Measurements from ENCODE around the gene MBD3L2B. TPM values are rescaled to one million over a fixed set of nuclear protein-coding genes. Genes with fewer than 3 reads are reported as not detected.

The MBD3L2B gene
- total and polyA plus RNA-seq, 2 donors (not counting 3 experiments of a cell fraction or from before 2014, with no cell fraction given), result not detected

DNA sequence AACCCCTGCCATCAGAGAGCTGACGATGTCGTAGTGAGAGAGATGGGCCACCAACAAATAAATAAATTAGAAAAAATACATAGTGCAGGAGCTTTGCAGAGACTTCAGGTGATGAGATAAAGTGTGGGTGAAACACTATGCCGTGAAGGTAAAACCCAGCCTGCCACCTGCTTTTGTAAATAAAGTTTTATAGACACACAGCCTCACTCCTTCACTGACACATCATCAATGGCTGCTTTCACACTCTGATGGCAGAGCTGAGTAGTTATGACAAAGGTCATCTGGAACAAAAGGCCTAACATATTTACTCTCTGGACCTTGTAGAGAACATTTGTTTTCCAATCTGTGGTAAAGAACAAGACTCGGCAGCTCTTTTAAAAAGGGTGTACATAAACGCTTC is 45.0 kb downstream of the MBD3L2B start:
- Histone ChIP-seq H3K9me3 (replicated peaks; ENCODE audit: control insufficient read depth, insufficient read depth, low read length) (no peaks in the 10 kb centered on the region), H3K79me2 (ENCODE audit: control insufficient read depth, insufficient read depth, low read length) (no peaks in the 10 kb centered on the region), H3K4me3 (replicated peaks in 1 of 3; ENCODE audit: insufficient read depth in 1 of 3, low read depth in 1 of 3, low read length in 3 of 3) (no peak overlapping the region), H3K9me1 (replicated peaks; ENCODE audit: control insufficient read depth, extremely low read depth, insufficient read depth, low read length) (no peaks in the 10 kb centered on the region), H4K20me1 (replicated peaks; ENCODE audit: control insufficient read depth, extremely low read depth, insufficient read depth, low read length) (no peaks in the 10 kb centered on the region), H3K9ac (replicated peaks; ENCODE audit: extremely low read depth, insufficient read depth, low read length) (no peak overlapping the region), H3K4me2 (ENCODE audit: insufficient read depth, low read length) (no peak overlapping the region), H2AFZ (ENCODE audit: low read depth, low read length) (no peak overlapping the region), H3K4me1 (ENCODE audit: control insufficient read depth, extremely low read depth, insufficient read depth, low read length) (no peaks in the 10 kb centered on the region), H3K27ac (ENCODE audit: insufficient read depth, low read depth, low read length) (no peak overlapping the region), H3K27me3 (ENCODE audit: control insufficient read depth in 2 of 2, insufficient read depth in 2 of 2, low read length in 2 of 2) (no peaks in the 10 kb centered on the region), H3K36me3 (ENCODE audit: control insufficient read depth in 2 of 2, extremely low read depth in 1 of 2, insufficient read depth in 2 of 2, low read length in 2 of 2) (no peaks in the 10 kb centered on the region)
- dilution Hi-C loops (cut with MboI; ENCODE audit: extremely low pct_ligation_motif_present, low sequenced_read_pairs) (no loop called here), intact Hi-C loops (cut with micrococcal nuclease) (no loop called here)
- ChIA-PET POLR2A (no interaction called here), CTCF (interaction anchor here (2.6 kb wide), 1 partner anchor 12 kb away, joined by 8 read pairs; no protein-coding TSS in a partner anchor)
- TF ChIP-seq MYC (IDR thresholded peaks at IDR 0.05; ENCODE audit: low read depth, low read length) (no peak), POLR2AphosphoS5 (IDR thresholded peaks at IDR 0.05; ENCODE audit: insufficient read depth, low read depth, low read length) (no peak), FOS (IDR thresholded peaks at IDR 0.05; ENCODE audit: borderline replicate concordance, insufficient read depth, low read length) (no peak), EZH2 (IDR thresholded peaks at IDR 0.05; ENCODE audit: borderline replicate concordance, low read depth, low read length, severe bottlenecking) (no peak), CTCF (IDR thresholded peaks at IDR 0.05; ENCODE audit: extremely low read depth in 1 of 2, insufficient read depth in 1 of 2, low read depth in 1 of 2, low read length in 2 of 2) (no peak), POLR2A (IDR thresholded peaks at IDR 0.05; ENCODE audit: low read depth, low read length) (no peak), GATA2 (IDR thresholded peaks at IDR 0.05; ENCODE audit: insufficient read depth, insufficient read length, low read depth, low read length) (no peak), JUN (IDR thresholded peaks at IDR 0.05; ENCODE audit: borderline replicate concordance, insufficient read depth, insufficient read length, low read depth) (no peak)
- TF ChIP-seq, protein P1, sequence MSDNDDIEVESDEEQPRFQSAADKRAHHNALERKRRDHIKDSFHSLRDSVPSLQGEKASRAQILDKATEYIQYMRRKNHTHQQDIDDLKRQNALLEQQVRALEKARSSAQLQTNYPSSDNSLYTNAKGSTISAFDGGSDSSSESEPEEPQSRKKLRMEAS (IDR thresholded peaks at IDR 0.05; ENCODE audit: insufficient read depth, insufficient read length), result no peak
- DNase-seq (ENCODE audit: low read depth, low spot score) (no peak), FAIRE-seq (no peak)
- no TSS peak for BruUV-seq (replicated peaks)
